ENCODE data around the gene ENTPD6.
A peak's percentile ranks its signal among the peaks of the same experiment; 100 is the strongest.
"Not testable (repeated sequence)": the region's sequence is repeated elsewhere in the genome, so short reads cannot be mapped to it uniquely, and the experiment has no call there.

Gene ENTPD6

GRCh38 chr20:25223765-25224720 lies 28.5 kb downstream of the ENTPD6 start:
- Histone ChIP-seq H3K4me1 (ENCODE audit: control insufficient read depth, insufficient read depth, low read length) (peaks cover 14% of the 10 kb centered on the region), H3K27ac (ENCODE audit: low read depth, low read length) (no peak overlapping the region), H3K4me3 (ENCODE audit: low read length) (no peak overlapping the region), H3K27me3 (ENCODE audit: control insufficient read depth, insufficient read depth, low read length) (no peaks in the 10 kb centered on the region), H3K36me3 (ENCODE audit: control insufficient read depth, insufficient read depth, low read length) (peaks cover 17% of the 10 kb centered on the region), H3K9ac (ENCODE audit: low read length) (no peak overlapping the region)

GRCh38 chr20:25224941-25225340 lies 29.4 kb downstream of the ENTPD6 start:
- Histone ChIP-seq H3K4me1 (ENCODE audit: control insufficient read depth, insufficient read depth, low read length) (peaks cover 18% of the 10 kb centered on the region), H3K36me3 (ENCODE audit: control insufficient read depth, insufficient read depth, low read length) (peaks cover 13% of the 10 kb centered on the region), H3K27ac (ENCODE audit: low read depth, low read length) (no peak overlapping the region), H3K27me3 (ENCODE audit: control insufficient read depth, insufficient read depth, low read length) (no peaks in the 10 kb centered on the region), H3K4me3 (ENCODE audit: low read length) (no peak overlapping the region), H3K9ac (ENCODE audit: low read length) (no peak overlapping the region)

- Histone ChIP-seq H3K4me1 (ENCODE audit: control insufficient read depth, insufficient read depth, low read length) (peaks cover 23% of the 10 kb centered on the region), H3K27ac (ENCODE audit: low read depth, low read length) (peak overlapping the region; percentile 88), H3K27me3 (ENCODE audit: control insufficient read depth, insufficient read depth, low read length) (no peaks in the 10 kb centered on the region), H3K4me3 (ENCODE audit: low read length) (no peak overlapping the region), H3K9ac (ENCODE audit: low read length) (no peak overlapping the region), H3K36me3 (ENCODE audit: control insufficient read depth, insufficient read depth, low read length) (peaks cover 13% of the 10 kb centered on the region)
Observed at GRCh38 chr20:25225642-25226432, 30.3 kb downstream of the ENTPD6 start.

GRCh38 chr20:25226433-25227316 lies 31.2 kb downstream of the ENTPD6 start:
- Histone ChIP-seq H3K4me1 (ENCODE audit: control insufficient read depth, insufficient read depth, low read length) (peaks cover 23% of the 10 kb centered on the region), H3K9ac (ENCODE audit: low read length) (no peak overlapping the region), H3K4me3 (ENCODE audit: low read length) (no peak overlapping the region)

DNA sequence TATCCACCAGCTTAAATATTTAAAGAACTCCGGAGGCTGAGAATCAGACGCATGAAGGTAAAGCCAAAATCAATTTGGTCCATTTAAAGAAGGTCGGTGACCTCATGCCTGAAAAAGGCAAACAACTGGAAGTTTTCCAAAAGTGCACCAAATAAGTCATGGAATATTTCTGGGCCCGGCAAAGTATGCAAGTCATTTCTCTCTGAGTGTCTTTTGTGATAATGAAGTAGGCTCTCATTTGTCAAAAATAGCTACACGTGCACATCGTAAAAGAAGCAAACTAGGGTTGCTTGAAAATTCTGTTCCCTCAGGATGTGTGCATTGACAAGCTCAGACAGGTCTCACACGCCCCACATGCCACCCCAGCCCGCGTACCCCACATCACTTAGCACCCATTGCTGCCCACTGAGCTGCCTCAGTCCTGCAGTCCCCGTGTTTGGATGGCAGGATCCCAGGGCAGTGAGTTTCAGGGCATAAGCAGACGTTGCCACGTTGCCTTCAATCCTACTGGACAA lies 31.9 kb downstream of the ENTPD6 start:
- Histone ChIP-seq H3K4me1 (ENCODE audit: control insufficient read depth, insufficient read depth, low read length) (peaks cover 23% of the 10 kb centered on the region), H3K36me3 (ENCODE audit: control insufficient read depth, insufficient read depth, low read length) (peaks cover 2% of the 10 kb centered on the region), H3K27ac (ENCODE audit: low read depth, low read length) (peak overlapping the region; percentile 88), H3K9ac (ENCODE audit: low read length) (no peak overlapping the region), H3K4me3 (ENCODE audit: low read length) (no peak overlapping the region), H3K27me3 (ENCODE audit: control insufficient read depth, insufficient read depth, low read length) (no peaks in the 10 kb centered on the region)

More at GRCh38 chr20:25226433-25227316, 31.2 kb downstream of the ENTPD6 start:
- peak overlapping the region; percentile 88 for H3K27ac ChIP-seq (ENCODE audit: low read depth, low read length)
- H3K27me3 ChIP-seq (ENCODE audit: control insufficient read depth, insufficient read depth, low read length), result no peaks in the 10 kb centered on the region
- H3K36me3 ChIP-seq (ENCODE audit: control insufficient read depth, insufficient read depth, low read length), result peaks cover 7% of the 10 kb centered on the region

GRCh38 chr20:25229486-25230165 lies 34.1 kb downstream of the ENTPD6 start:
- Histone ChIP-seq H3K9ac (ENCODE audit: low read length) (no peak overlapping the region), H3K4me1 (ENCODE audit: control insufficient read depth, insufficient read depth, low read length) (peaks cover 23% of the 10 kb centered on the region), H3K36me3 (ENCODE audit: control insufficient read depth, insufficient read depth, low read length) (peaks cover 2% of the 10 kb centered on the region), H3K4me3 (ENCODE audit: low read length) (no peak overlapping the region), H3K27ac (ENCODE audit: low read depth, low read length) (peak overlapping the region; percentile 78), H3K27me3 (ENCODE audit: control insufficient read depth, insufficient read depth, low read length) (no peaks in the 10 kb centered on the region)

DNA sequence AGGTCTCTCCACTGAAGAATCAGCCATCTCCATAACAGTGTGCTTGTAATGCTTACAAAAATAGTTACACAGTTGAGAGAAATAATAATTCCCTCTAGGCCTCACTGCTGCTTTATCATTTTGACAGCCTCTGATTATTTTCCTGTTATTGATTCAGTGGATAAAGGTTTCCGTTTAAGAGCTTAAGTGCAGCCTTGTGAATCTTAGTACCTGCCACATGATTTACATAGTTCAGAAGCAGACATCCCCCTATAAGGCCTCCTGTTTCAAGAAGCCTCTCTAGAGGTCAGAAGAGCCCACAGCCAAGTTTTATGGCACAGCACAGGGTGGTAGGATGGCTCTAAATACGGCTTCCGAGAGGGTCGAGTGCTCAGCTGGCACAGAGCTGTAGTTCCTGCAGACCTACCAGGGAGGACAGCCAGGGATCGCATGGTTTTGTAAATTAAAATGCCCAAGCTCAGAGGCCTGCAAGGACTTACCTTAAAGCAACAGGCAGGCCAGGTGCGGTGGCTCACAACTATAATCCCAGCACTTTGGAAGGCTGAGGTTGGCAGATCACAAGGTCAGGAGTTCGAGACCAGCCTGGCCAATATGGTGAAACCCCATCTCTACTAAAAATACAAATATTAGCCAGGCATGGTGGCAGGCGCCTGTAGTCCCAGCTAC lies 34.8 kb downstream of the ENTPD6 start:
- Histone ChIP-seq H3K27ac (ENCODE audit: low read depth, low read length) (peak overlapping the region; percentile 78), H3K9ac (ENCODE audit: low read length) (no peak overlapping the region)

DNA sequence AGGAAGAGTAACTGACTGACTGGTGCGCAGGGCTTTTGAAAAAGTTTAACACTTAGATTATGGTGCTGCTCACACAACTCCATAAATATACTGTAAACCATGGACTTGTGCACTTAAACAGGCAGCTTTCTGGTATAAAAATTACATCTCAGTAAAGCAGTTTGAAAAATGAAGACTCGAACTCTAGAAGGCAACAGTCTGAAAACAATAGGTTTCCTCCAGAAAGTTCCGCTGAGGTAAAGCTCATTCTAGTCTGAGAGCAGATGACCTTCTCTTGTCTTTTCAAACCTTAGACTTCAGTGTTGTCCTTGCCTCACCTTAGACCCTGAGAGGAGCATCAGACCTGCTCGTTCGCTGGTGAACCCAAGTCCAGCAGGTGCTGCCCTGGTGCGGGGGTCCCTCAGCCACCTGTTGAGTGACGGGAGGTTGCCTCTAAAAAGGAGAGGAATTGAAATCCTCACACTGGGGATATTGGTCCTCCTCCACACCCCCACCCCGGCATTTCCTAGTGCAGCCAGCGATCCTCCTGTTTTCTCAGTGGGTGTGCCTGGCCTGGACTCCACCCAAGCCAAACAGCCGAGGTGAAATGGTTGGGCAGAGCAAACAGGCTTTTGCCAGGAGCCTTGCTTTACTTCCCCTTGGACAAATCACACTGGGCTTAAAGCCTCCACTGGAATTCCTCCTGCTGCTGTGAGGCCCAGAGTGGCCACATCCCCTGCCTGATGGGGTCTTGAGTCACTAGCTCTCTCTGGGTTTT lies 37.7 kb downstream of the ENTPD6 start:
- Histone ChIP-seq H3K27me3 (ENCODE audit: control insufficient read depth, insufficient read depth, low read length) (no peaks in the 10 kb centered on the region), H3K9ac (ENCODE audit: low read length) (no peak overlapping the region), H3K36me3 (ENCODE audit: control insufficient read depth, insufficient read depth, low read length) (no peaks in the 10 kb centered on the region), H3K4me1 (ENCODE audit: control insufficient read depth, insufficient read depth, low read length) (peaks cover 16% of the 10 kb centered on the region), H3K27ac (ENCODE audit: low read depth, low read length) (no peak overlapping the region), H3K4me3 (ENCODE audit: low read length) (peak overlapping the region; percentile 23)

More for the DNA sequence above, 34.8 kb downstream of the ENTPD6 start:
- peaks cover 23% of the 10 kb centered on the region for H3K4me1 ChIP-seq (ENCODE audit: control insufficient read depth, insufficient read depth, low read length)
- H3K36me3 ChIP-seq (ENCODE audit: control insufficient read depth, insufficient read depth, low read length), result peaks cover 2% of the 10 kb centered on the region
- H3K4me3 ChIP-seq (ENCODE audit: low read length), result no peak overlapping the region
- H3K27me3 ChIP-seq (ENCODE audit: control insufficient read depth, insufficient read depth, low read length), result no peaks in the 10 kb centered on the region

GRCh38 chr20:25234009-25234849 lies 38.7 kb downstream of the ENTPD6 start:
- peaks cover 19% of the 10 kb centered on the region for H3K4me1 ChIP-seq (ENCODE audit: control insufficient read depth, insufficient read depth, low read length)
- not testable (repeated sequence) for H3K27ac ChIP-seq (ENCODE audit: low read depth, low read length); H3K27me3 ChIP-seq (ENCODE audit: control insufficient read depth, insufficient read depth, low read length); H3K9ac ChIP-seq (ENCODE audit: low read length); H3K4me3 ChIP-seq (ENCODE audit: low read length); H3K36me3 ChIP-seq (ENCODE audit: control insufficient read depth, insufficient read depth, low read length)

Measured in rectal smooth muscle tissue (tissue), 1 donor.